B cell (primary cell): ENCODE measurements around the gene MTERF1. TPM values are rescaled to one million over a fixed set of nuclear protein-coding genes. Genes with fewer than 3 reads are reported as not detected.

Experiments
- ATAC-seq: fragments of 200-7000 bp; cut with Tn5 transposase; one replicate; pipeline ENCODE4 v1.10.0; 2021; ENCODE audit warnings: low read depth, mild to moderate bottlenecking, moderate number of reproducible peaks, moderate library complexity
- CTCF ChIA-PET: fragments of 350-600 bp; sonication (Branson Sonifier 250); formaldehyde crosslinking; loops from one replicate; lab custom pipeline; 2021; ENCODE audit warnings: antibody characterized with exemption, inconsistent platforms; lab: Charles Lee
- POLR2A ChIA-PET: fragments of 350-600 bp; sonication (Branson Sonifier 250); formaldehyde crosslinking; loops from one replicate; lab custom pipeline; 2021; ENCODE audit warnings: antibody characterized with exemption; lab: Charles Lee
- DNase-seq: peaks from one replicate; pipeline ENCODE4 v3.0.0; 2013
- H2AFZ ChIP-seq: 2 replicates; pipeline ENCODE4 v1.6.1; 2012; ENCODE audit warnings: mild to moderate bottlenecking, low read depth, low read length; ENCODE audit not compliant: insufficient read depth, poor library complexity, severe bottlenecking
- H3K27ac ChIP-seq, 2 donors: 1 replicate in 1 of 2; 2 replicates in 1 of 2; pipeline ENCODE4 v1.5.1; 2012 to 2013; ENCODE audit warnings: low read length in 2 of 2, mild to moderate bottlenecking in 2 of 2, moderate library complexity in 1 of 2
- H3K27me3 ChIP-seq, 4 experiments: fragments of 200-600 bp in 1 of 4; sonication (generic) in 1 of 4; replicated peaks in 1 of 4; 1 replicate in 2 of 4; 2 replicates in 2 of 4; pipeline versions ENCODE4 v1.6.1 to v1.7.0; 2013 to 2016; ENCODE audit warnings: low read length in 3 of 4, mild to moderate bottlenecking in 2 of 4, mixed read lengths in 1 of 4, moderate library complexity in 1 of 4; ENCODE audit not compliant: insufficient read depth in 4 of 4, control insufficient read depth in 3 of 4; ENCODE audit errors: control extremely low read depth in 1 of 4
- H3K36me3 ChIP-seq, 2 experiments: replicated peaks in 1 of 2; 1 replicate in 1 of 2; 2 replicates in 1 of 2; pipeline versions ENCODE4 v1.6.1 to v1.7.1; 2013; ENCODE audit warnings: low read length in 1 of 2; ENCODE audit not compliant: insufficient read depth in 2 of 2, control insufficient read depth in 1 of 2; ENCODE audit errors: control extremely low read depth in 1 of 2, extremely low read depth in 1 of 2
- H3K4me1 ChIP-seq, 2 donors: fragments of 200-600 bp in 1 of 2; sonication (generic) in 1 of 2; 1 replicate in 1 of 2; 2 replicates in 1 of 2; pipeline versions ENCODE4 v1.5.1 to v1.6.1; 2013 to 2017; ENCODE audit warnings: low read length in 2 of 2; ENCODE audit not compliant: control insufficient read depth in 2 of 2, insufficient read depth in 2 of 2
- H3K4me2 ChIP-seq: replicated peaks from 2 replicates; pipeline ENCODE3; 2012; ENCODE audit warnings: mild to moderate bottlenecking, low read depth, low read length; ENCODE audit not compliant: poor library complexity, severe bottlenecking
- H3K4me3 ChIP-seq, 5 experiments: fragments of 200-600 bp in 1 of 5; sonication (generic) in 1 of 5; 1 replicate in 3 of 5; 2 replicates in 2 of 5; pipeline versions ENCODE4 v1.5.1 to v1.7.0; 2011 to 2016; ENCODE audit warnings: low read length in 4 of 5, mild to moderate bottlenecking in 4 of 5, low read depth in 2 of 5, control low read depth in 1 of 5, moderate library complexity in 1 of 5; ENCODE audit not compliant: insufficient read depth in 1 of 5; ENCODE audit errors: control extremely low read depth in 1 of 5, extremely low read depth in 1 of 5
- H3K79me2 ChIP-seq: fragments of 200-600 bp; sonication (generic); one replicate; pipeline ENCODE4 v1.6.0; 2016; ENCODE audit warnings: low read length; ENCODE audit not compliant: control insufficient read depth, insufficient read depth
- H3K9ac ChIP-seq: fragments of 200-600 bp; sonication (generic); 2 replicates; pipeline ENCODE4 v1.6.1; 2017; ENCODE audit warnings: mild to moderate bottlenecking, low read length, moderate library complexity
- H3K9me3 ChIP-seq, 3 donors: one replicate each; pipeline versions ENCODE4 v1.6.1 to v1.7.1; 2013; ENCODE audit warnings: low read length in 2 of 3; ENCODE audit not compliant: control insufficient read depth in 2 of 3, insufficient read depth in 1 of 3; ENCODE audit errors: control extremely low read depth in 1 of 3
- H4K20me1 ChIP-seq: 2 replicates; pipeline ENCODE4 v1.6.0; 2012; ENCODE audit warnings: mild to moderate bottlenecking, low read length; ENCODE audit not compliant: insufficient read depth, control insufficient read depth, poor library complexity, severe bottlenecking
- H3K27ac Mint-ChIP-seq: one replicate; pipeline ENCODE4 v1.8.0; 2021; ENCODE audit warnings: mixed read lengths
- H3K27me3 Mint-ChIP-seq: one replicate; pipeline ENCODE4 v1.8.0; 2021; ENCODE audit warnings: mixed read lengths
- H3K4me1 Mint-ChIP-seq: one replicate; pipeline ENCODE4 v1.8.0; 2021; ENCODE audit warnings: mixed read lengths
- H3K4me3 Mint-ChIP-seq: one replicate; pipeline ENCODE4 v1.8.0; 2021; ENCODE audit warnings: mixed read lengths
- H3K9me3 Mint-ChIP-seq: one replicate; pipeline ENCODE4 v1.8.0; 2022; ENCODE audit warnings: mixed read lengths; ENCODE audit not compliant: insufficient read depth
- CTCF ChIP-seq: fragments of 200-600 bp; IDR thresholded peaks from one replicate; pipeline ENCODE4 v1.8.0; 2022; ENCODE audit warnings: antibody characterized with exemption, mild to moderate bottlenecking
- EZH2 ChIP-seq: IDR thresholded peaks from 2 replicates; pipeline ENCODE4 v1.6.1; 2012; ENCODE audit warnings: borderline replicate concordance, low read depth, mild to moderate bottlenecking, moderate library complexity, low read length; ENCODE audit not compliant: insufficient read depth, poor library complexity, severe bottlenecking
- WGBS: methylation state at CpG from one replicate; pipeline ENCODE4 v1.1.5; 2013; ENCODE audit warnings: missing lambda C conversion rate; ENCODE audit not compliant: insufficient coverage; 5-methylcytosine and 5-hydroxymethylcytosine counted together
- intact Hi-C: fragments of 100-400 bp; cut with micrococcal nuclease; formaldehyde crosslinking; loops from one replicate; pipeline ENCODE4 v1.10.0; 2022
- polyA plus RNA-seq: library from polyadenylated mRNA; depleted of rRNA; stranded (reverse); fragments of >200 nt; gene quantifications from 2 replicates; pipeline ENCODE4 v1.2.3, GENCODE V29; 2012
- total RNA-seq, 2 donors: library from RNA; stranded (reverse); fragments of 120-200 nt in 1 of 2; gene quantifications; 1 replicate in 1 of 2; 2 replicates in 1 of 2; pipeline versions ENCODE4 v1.2.3 to v1.2.4, GENCODE V29; 2013 to 2022

Gene MTERF1
- total and polyA plus RNA-seq, 2 donors (not counting 1 experiment from before 2014, with no cell fraction given) = 5.4 to 34.4 TPM

- CTCF ChIA-PET = interaction anchor here (1.4 kb wide), 1 partner anchor 8 kb away, joined by 5 read pairs; no protein-coding TSS in a partner anchor
- ATAC-seq (no peak), DNase-seq (no peak)
- H3K9me3 Mint-ChIP-seq = no peaks in the 10 kb centered on the region
- Histone ChIP-seq H3K4me1 (no peaks in the 10 kb centered on the region), H3K36me3 (peaks cover 0 to 23% of the 10 kb centered on the region in 2 experiments), H3K9me3 (no peaks in the 10 kb centered on the region), H3K27me3 (no peaks in the 10 kb centered on the region), H3K4me2 (no peak overlapping the region), H2AFZ (no peak overlapping the region), H4K20me1 (peaks cover 15% of the 10 kb centered on the region), H3K9ac (no peak overlapping the region), H3K27ac (no peak overlapping the region), H3K79me2 (peaks cover 18% of the 10 kb centered on the region), H3K4me3 (no peak overlapping the region)
- H3K4me3 Mint-ChIP-seq = no peak overlapping the region
- peaks cover 6% of the 10 kb centered on the region for H3K4me1 Mint-ChIP-seq
- H3K27me3 Mint-ChIP-seq = no peaks in the 10 kb centered on the region
- intact Hi-C loops = no loop called here
- TF ChIP-seq EZH2 (no peak), CTCF (no peak)
- no peak overlapping the region for H3K27ac Mint-ChIP-seq
- POLR2A ChIA-PET = interaction anchor here (0.6 kb wide), 1 partner anchor 116 kb away, joined by 3 read pairs; no protein-coding TSS in a partner anchor
These were observed 8.4 kb downstream of the MTERF1 start for GRCh38 chr7:91872069-91872468.

DNA sequence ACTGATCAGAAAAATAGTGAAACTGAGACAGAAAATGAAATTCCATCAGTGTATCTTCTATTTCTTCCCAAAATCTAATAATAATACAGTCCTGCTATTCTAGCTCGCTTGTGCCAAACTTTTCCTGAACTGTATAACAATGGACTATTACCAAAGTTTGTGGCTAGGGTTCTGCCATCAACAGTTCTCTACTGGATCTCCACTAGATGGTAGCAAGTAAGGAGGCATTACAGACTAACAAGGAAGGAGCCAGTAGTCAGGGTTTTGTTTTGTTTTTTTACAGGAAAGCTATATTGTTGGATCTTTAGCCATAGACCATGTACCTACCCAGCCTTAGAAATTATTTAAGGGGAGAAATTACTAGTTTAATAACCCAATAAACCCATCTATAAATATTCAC, 10.8 kb downstream of the MTERF1 start:
- H3K9me3 Mint-ChIP-seq = no peaks in the 10 kb centered on the region
- H3K4me1 Mint-ChIP-seq = peaks cover 9% of the 10 kb centered on the region
- no CpG with 5 or more reads among the region's 1 CpG for WGBS
- CTCF ChIA-PET = no interaction called here
- no peak overlapping the region for H3K9ac ChIP-seq
- no peak overlapping the region for H3K27ac Mint-ChIP-seq
- H3K79me2 ChIP-seq = no peaks in the 10 kb centered on the region
- no peaks in the 10 kb centered on the region for H3K4me1 ChIP-seq
- no peak overlapping the region for H3K4me2 ChIP-seq
- no peak overlapping the region for H2AFZ ChIP-seq
- no peak for TF ChIP-seq CTCF
- no peak for TF ChIP-seq EZH2
- DNase-seq (no peak), ATAC-seq (no peak)
- peaks cover 0 to 13% of the 10 kb centered on the region in 2 experiments for H3K36me3 ChIP-seq
- no peak overlapping the region for H3K27ac ChIP-seq
- no peaks in the 10 kb centered on the region for H3K9me3 ChIP-seq
- no peak overlapping the region for H3K4me3 ChIP-seq
- POLR2A ChIA-PET = no interaction called here
- intact Hi-C loops = no loop called here
- H3K4me3 Mint-ChIP-seq = no peak overlapping the region
- H3K27me3 Mint-ChIP-seq = no peaks in the 10 kb centered on the region
- H4K20me1 ChIP-seq = peaks cover 4% of the 10 kb centered on the region
- H3K27me3 ChIP-seq = no peaks in the 10 kb centered on the region
